Uterus (tissue), 4 donors: ENCODE data around the gene AP2A2. TPM values are rescaled to one million over a fixed set of nuclear protein-coding genes. Genes with fewer than 3 reads are reported as not detected.

Experiments
- DNase-seq, 2 donors: peaks; one replicate each; pipeline ENCODE4 v3.0.0-alpha.2; 2019 to 2020
- H3K27ac ChIP-seq, 2 donors: fragments of 200-600 bp; sonication (generic); 1 replicate in 1 of 2; 2 replicates in 1 of 2; pipeline ENCODE4 v1.5.1; 2016 to 2018
- H3K27me3 ChIP-seq, 2 donors: fragments of 200-600 bp; sonication (generic); one replicate each; pipeline ENCODE4 v1.5.1; 2018 to 2019; ENCODE audit warnings: control low read depth in 1 of 2
- H3K36me3 ChIP-seq, 2 donors: fragments of 200-600 bp; sonication (generic); one replicate each; pipeline ENCODE4 v1.5.1; 2019; ENCODE audit warnings: control low read depth in 1 of 2
- H3K4me1 ChIP-seq, 2 donors: fragments of 200-600 bp; sonication (generic); one replicate each; pipeline ENCODE4 v1.5.1; 2018 to 2019; ENCODE audit warnings: control low read depth in 1 of 2
- H3K4me3 ChIP-seq, 2 donors: fragments of 200-600 bp; sonication (generic); 1 replicate in 1 of 2; 2 replicates in 1 of 2; pipeline ENCODE4 v1.5.1; 2018 to 2019; ENCODE audit warnings: mild to moderate bottlenecking in 1 of 2
- H3K9me3 ChIP-seq, 2 donors: fragments of 200-600 bp; sonication (generic); one replicate each; pipeline ENCODE4 v1.5.1; 2019; ENCODE audit warnings: control low read depth in 1 of 2
- POLR2A ChIP-seq, 2 donors: fragments of 450-650 bp; IDR thresholded peaks; one replicate each; pipeline ENCODE4 v1.6.1; 2016; ENCODE audit warnings: antibody characterized with exemption in 2 of 2, mild to moderate bottlenecking in 1 of 2, moderate library complexity in 1 of 2
- intact Hi-C: fragments of 100-400 bp; cut with DNase I; formaldehyde crosslinking; loops from one replicate; pipeline ENCODE4 v1.15.1; 2023; ENCODE audit warnings: low total_unique reads
- total RNA-seq, 4 donors: library from RNA; depleted of rRNA in 3 of 4; stranded (reverse); fragments of >200 nt in 3 of 4; gene quantifications; one replicate each; pipeline versions ENCODE4 v1.1.0 to v1.2.4, GENCODE V29; 2014 to 2023
- TF ChIP-seq, protein P1 (sequence below), 4 experiments: fragments of 200-600 bp in 2 of 4; fragments of 450-650 bp in 2 of 4; sonication (generic) in 2 of 4; IDR thresholded peaks; one replicate each; pipeline ENCODE4 v1.5.1; 2016 to 2019; ENCODE audit warnings: antibody characterized with exemption in 4 of 4, mild to moderate bottlenecking in 2 of 4, moderate library complexity in 1 of 4
- donor health status: DM: yes; HTN: yes; CAD: no.

The AP2A2 gene
- total RNA-seq, 4 donors from 2014 or later = 25.6 to 120 (median 40.4) TPM

DNA sequence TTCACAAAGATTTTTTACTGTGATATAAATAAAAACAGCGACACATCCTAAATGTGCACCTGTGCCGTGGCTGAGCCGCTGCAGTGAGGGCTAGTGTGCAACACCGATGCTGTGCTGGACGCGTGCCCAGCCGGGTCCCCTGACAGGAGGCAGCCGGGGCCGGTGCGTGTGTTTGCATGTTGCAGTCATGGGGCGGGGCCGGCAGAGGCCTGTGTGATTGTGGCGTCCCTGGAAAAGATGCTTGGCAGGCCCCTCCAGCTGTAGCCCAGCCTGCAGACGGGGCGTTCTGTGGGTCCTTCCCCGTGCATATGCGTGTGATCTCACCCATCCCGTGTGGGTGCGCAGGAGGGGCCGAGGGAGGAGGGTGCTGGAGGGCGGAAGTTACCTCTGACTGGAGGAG is 80.3 kb downstream of the AP2A2 start:
- TF ChIP-seq, protein P1, sequence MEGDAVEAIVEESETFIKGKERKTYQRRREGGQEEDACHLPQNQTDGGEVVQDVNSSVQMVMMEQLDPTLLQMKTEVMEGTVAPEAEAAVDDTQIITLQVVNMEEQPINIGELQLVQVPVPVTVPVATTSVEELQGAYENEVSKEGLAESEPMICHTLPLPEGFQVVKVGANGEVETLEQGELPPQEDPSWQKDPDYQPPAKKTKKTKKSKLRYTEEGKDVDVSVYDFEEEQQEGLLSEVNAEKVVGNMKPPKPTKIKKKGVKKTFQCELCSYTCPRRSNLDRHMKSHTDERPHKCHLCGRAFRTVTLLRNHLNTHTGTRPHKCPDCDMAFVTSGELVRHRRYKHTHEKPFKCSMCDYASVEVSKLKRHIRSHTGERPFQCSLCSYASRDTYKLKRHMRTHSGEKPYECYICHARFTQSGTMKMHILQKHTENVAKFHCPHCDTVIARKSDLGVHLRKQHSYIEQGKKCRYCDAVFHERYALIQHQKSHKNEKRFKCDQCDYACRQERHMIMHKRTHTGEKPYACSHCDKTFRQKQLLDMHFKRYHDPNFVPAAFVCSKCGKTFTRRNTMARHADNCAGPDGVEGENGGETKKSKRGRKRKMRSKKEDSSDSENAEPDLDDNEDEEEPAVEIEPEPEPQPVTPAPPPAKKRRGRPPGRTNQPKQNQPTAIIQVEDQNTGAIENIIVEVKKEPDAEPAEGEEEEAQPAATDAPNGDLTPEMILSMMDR (IDR thresholded peaks at IDR 0.05) = no peak
- TF ChIP-seq POLR2A (IDR thresholded peaks at IDR 0.05) = no peak
- H3K36me3 ChIP-seq = no peaks in the 10 kb centered on the region
- peak; percentile 35 to 55 for DNase-seq

DNA sequence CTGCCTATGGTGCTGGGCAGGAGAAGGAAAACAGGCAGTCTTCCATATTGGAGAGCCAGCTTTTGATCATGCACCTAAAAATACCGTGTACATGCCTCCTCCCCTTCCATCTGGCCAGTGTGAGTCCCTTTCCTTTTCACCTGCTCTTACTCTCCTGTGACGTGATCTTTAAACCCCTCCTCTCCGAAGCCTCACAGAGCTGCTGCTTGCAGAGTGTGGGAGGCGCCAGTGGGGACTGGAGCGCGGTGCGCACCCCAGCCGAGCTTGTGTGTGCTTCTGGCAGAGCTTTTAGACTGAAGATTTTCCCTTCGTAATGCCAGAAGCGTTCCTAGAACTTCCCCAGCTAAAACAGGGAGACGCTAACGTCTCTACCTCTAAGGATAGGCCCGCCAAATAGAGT is 81.1 kb downstream of the AP2A2 start:
- no peaks in the 10 kb centered on the region for H3K4me1 ChIP-seq
- TF ChIP-seq POLR2A (IDR thresholded peaks at IDR 0.05) = peak in 1 of 2 donors; percentile 31
- TF ChIP-seq, protein P1 (IDR thresholded peaks at IDR 0.05) = no peak
- intact Hi-C loops = no loop called here
- H3K4me3 ChIP-seq = no peak overlapping the region
- no peaks in the 10 kb centered on the region for H3K27me3 ChIP-seq
- H3K27ac ChIP-seq = peak overlapping the region; percentile 12 to 55
- no peaks in the 10 kb centered on the region for H3K9me3 ChIP-seq
- peak; percentile 35 to 58 for DNase-seq
- no peaks in the 10 kb centered on the region for H3K36me3 ChIP-seq

More for the DNA sequence above, 80.3 kb downstream of the AP2A2 start:
- Histone ChIP-seq H3K27me3 (no peaks in the 10 kb centered on the region), H3K4me1 (no peaks in the 10 kb centered on the region), H3K9me3 (no peaks in the 10 kb centered on the region), H3K27ac (peak overlapping the region; percentile 12 to 55), H3K4me3 (no peak overlapping the region)
- intact Hi-C loops = no loop called here

DNA sequence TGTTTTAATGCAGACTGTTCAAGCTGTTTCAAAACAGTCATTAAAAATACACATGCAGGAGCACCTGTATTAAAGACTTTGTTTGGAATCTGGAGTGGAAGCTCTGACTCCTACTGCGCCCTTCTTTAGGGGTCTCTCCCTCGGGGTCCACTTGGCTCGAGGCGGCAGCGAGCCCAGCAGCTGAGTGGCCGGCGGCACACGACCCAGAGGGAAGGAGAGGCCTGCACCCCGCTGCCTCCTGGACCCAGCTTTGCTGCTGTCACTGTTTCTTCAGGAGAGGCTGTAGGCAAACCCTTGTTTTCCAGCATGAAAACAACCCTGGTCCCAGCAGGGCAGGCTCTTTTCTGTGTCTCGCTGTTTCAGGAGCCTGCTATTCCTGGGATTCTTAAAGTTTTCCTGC is 81.6 kb downstream of the AP2A2 start:
- H3K27ac ChIP-seq = peak overlapping the region in 1 of 2 donors; percentile 55
- H3K9me3 ChIP-seq = no peaks in the 10 kb centered on the region
- intact Hi-C loops = no loop called here
- DNase-seq = no peak
- TF ChIP-seq, protein P1 (IDR thresholded peaks at IDR 0.05) = no peak
- no peak for TF ChIP-seq POLR2A (IDR thresholded peaks at IDR 0.05)
- H3K27me3 ChIP-seq = no peaks in the 10 kb centered on the region
- no peaks in the 10 kb centered on the region for H3K4me1 ChIP-seq
- no peak overlapping the region for H3K4me3 ChIP-seq
- H3K36me3 ChIP-seq = no peaks in the 10 kb centered on the region

DNA sequence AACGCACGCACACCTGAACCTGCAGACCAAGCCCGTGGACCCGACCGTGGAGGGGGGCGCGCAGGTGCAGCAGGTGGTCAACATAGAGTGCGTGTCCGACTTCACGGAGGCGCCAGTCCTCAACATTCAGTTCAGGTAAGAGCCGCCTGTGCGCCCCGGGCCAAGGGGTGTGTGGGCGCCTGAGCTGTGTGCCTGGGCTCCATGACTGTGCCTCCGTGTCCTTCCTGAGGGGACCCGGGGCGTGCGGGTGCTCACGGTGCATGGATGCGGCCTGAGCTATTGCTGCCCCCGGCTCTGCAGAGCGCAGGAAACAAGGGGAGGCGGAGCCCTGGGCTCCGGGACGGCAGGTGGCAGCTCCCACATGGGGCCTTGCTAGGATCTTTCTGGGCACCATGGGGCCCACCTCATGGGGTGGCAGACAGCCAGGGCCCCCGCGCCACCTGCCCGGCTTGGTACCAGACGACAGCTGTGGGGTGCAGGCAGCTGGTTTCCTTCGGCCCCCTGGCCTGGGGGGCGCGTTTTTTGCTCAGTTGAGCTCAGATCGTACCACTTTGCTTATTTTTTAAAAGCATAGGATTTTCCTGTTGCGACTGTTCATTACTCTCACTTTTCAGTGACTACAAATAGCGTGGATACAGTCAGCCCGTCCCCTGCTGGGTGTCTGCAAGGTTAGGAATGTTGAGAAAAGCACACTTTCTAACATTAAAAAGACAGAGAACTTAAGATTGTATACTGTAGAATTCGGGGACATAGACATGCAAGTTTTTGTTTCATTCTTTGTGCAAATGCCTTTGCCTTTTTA is 82.5 kb downstream of the AP2A2 start:
- TF ChIP-seq POLR2A (IDR thresholded peaks at IDR 0.05) = no peak
- TF ChIP-seq, protein P1 (IDR thresholded peaks at IDR 0.05) = no peak
- Histone ChIP-seq H3K27me3 (no peaks in the 10 kb centered on the region), H3K9me3 (no peaks in the 10 kb centered on the region), H3K27ac (no peak overlapping the region), H3K4me3 (no peak overlapping the region), H3K4me1 (no peaks in the 10 kb centered on the region), H3K36me3 (no peaks in the 10 kb centered on the region)
- intact Hi-C loops = no loop called here
- DNase-seq = no peak

DNA sequence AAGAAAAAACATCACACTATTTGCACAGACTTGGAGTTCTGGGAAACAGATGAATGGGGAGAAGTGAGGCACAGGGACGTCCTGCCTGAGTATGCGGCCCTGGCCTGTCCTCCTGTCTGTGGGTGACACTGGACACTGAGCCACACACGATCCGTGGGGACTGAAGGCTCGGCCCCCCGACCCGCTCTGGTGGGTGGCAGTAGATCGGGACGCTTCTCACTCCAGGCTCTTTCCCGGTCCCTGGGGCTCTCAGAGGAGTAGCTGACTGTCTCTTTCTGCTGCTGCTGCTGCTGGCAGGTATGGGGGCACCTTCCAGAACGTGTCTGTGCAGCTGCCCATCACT is 83.1 kb downstream of the AP2A2 start:
- TF ChIP-seq, protein P1 (IDR thresholded peaks at IDR 0.05) = no peak
- no peak for TF ChIP-seq POLR2A (IDR thresholded peaks at IDR 0.05)
- intact Hi-C loops = no loop called here
- no peak overlapping the region for H3K4me3 ChIP-seq

More for the DNA sequence above, 83.1 kb downstream of the AP2A2 start:
- Histone ChIP-seq H3K27ac (no peak overlapping the region), H3K27me3 (no peaks in the 10 kb centered on the region), H3K9me3 (no peaks in the 10 kb centered on the region), H3K36me3 (no peaks in the 10 kb centered on the region), H3K4me1 (no peaks in the 10 kb centered on the region)
- no peak for DNase-seq
